Naive thymus-derived CD4-positive, alpha-beta T cell (primary cell): Measurements from ENCODE around the gene TRIM9. TPM values are rescaled to one million over a fixed set of nuclear protein-coding genes. Genes with fewer than 3 reads are reported as not detected.

ENCODE experiments used
- ATAC-seq: fragments of 150-1000 bp; cut with Tn5 transposase; 2 replicates; pipeline ENCODE4 v1.10.0; 2021; ENCODE audit warnings: mild to moderate bottlenecking, moderate library complexity
- CTCF ChIA-PET: fragments of 350-600 bp; sonication (Branson Sonifier 250); formaldehyde crosslinking; loops from one replicate; lab custom pipeline; 2021; ENCODE audit warnings: antibody characterized with exemption; lab: Charles Lee
- POLR2A ChIA-PET: fragments of 350-600 bp; sonication (Branson Sonifier 250); formaldehyde crosslinking; loops from one replicate; lab custom pipeline; 2021; ENCODE audit warnings: antibody characterized with exemption, inconsistent platforms; lab: Charles Lee
- DNase-seq, 9 donors: peaks; one replicate each; pipeline versions ENCODE4 v3.0.0 to v3.0.0-alpha.2; 2020 to 2022; ENCODE audit warnings: mixed read lengths in 1 of 9
- H3K27ac ChIP-seq: one replicate; pipeline ENCODE4 v1.7.0; 2013; ENCODE audit warnings: mild to moderate bottlenecking, low read depth, low read length, moderate library complexity
- H3K27me3 ChIP-seq, 2 donors: one replicate each; pipeline ENCODE4 v1.7.0; 2013; ENCODE audit warnings: low read length in 2 of 2, mild to moderate bottlenecking in 2 of 2, moderate library complexity in 2 of 2; ENCODE audit not compliant: control insufficient read depth in 2 of 2, insufficient read depth in 2 of 2
- H3K36me3 ChIP-seq, 3 experiments: 1 replicate in 2 of 3; 2 replicates in 1 of 3; pipeline ENCODE4 v1.7.0; 2013; ENCODE audit warnings: low read length in 3 of 3, mild to moderate bottlenecking in 3 of 3, moderate library complexity in 1 of 3; ENCODE audit not compliant: insufficient read depth in 3 of 3, control insufficient read depth in 2 of 3
- H3K4me1 ChIP-seq, 2 donors: one replicate each; pipeline ENCODE4 v1.7.0; 2013; ENCODE audit warnings: low read length in 2 of 2, mild to moderate bottlenecking in 2 of 2, moderate library complexity in 1 of 2; ENCODE audit not compliant: control insufficient read depth in 2 of 2, insufficient read depth in 2 of 2
- H3K4me3 ChIP-seq: 2 replicates; pipeline ENCODE4 v1.7.0; 2013; ENCODE audit warnings: mild to moderate bottlenecking, low read length
- H3K9me3 ChIP-seq, 3 experiments: 1 replicate in 2 of 3; 2 replicates in 1 of 3; pipeline ENCODE4 v1.7.0; 2013; ENCODE audit warnings: low read length in 3 of 3; ENCODE audit not compliant: control insufficient read depth in 2 of 3
- H3K27ac Mint-ChIP-seq, 9 donors: one replicate each; pipeline ENCODE4 v1.8.0; 2020 to 2022; ENCODE audit warnings: mixed read lengths in 9 of 9, mild to moderate bottlenecking in 8 of 9, moderate library complexity in 5 of 9, inconsistent platforms in 2 of 9
- H3K27me3 Mint-ChIP-seq, 5 donors: one replicate each; pipeline ENCODE4 v1.8.0; 2021 to 2022; ENCODE audit warnings: mixed read lengths in 5 of 5, mild to moderate bottlenecking in 1 of 5
- H3K36me3 Mint-ChIP-seq, 5 donors: one replicate each; pipeline ENCODE4 v1.8.0; 2020 to 2022; ENCODE audit warnings: mixed read lengths in 5 of 5, mild to moderate bottlenecking in 3 of 5, inconsistent platforms in 1 of 5
- H3K4me1 Mint-ChIP-seq, 7 donors: one replicate each; pipeline ENCODE4 v1.8.0; 2020 to 2022; ENCODE audit warnings: mixed read lengths in 7 of 7, mild to moderate bottlenecking in 3 of 7, inconsistent platforms in 1 of 7
- H3K4me3 Mint-ChIP-seq, 10 donors: one replicate each; pipeline ENCODE4 v1.8.0; 2020 to 2022; ENCODE audit warnings: mild to moderate bottlenecking in 10 of 10, mixed read lengths in 10 of 10, moderate library complexity in 6 of 10, inconsistent platforms in 2 of 10
- H3K9me3 Mint-ChIP-seq, 11 donors: one replicate each; pipeline ENCODE4 v1.8.0; 2020 to 2022; ENCODE audit warnings: mixed read lengths in 11 of 11, mild to moderate bottlenecking in 4 of 11, inconsistent platforms in 1 of 11, moderate library complexity in 1 of 11
- intact Hi-C, 2 donors: fragments of 100-400 bp; cut with micrococcal nuclease; formaldehyde crosslinking; loops; one replicate each; pipeline ENCODE4 v1.15.1; 2023
- polyA plus RNA-seq, 2 donors: library from polyadenylated mRNA; unstranded; fragments of 300-500 nt; fragmentation: Illumina TruSeq; gene quantifications; one replicate each; pipeline ENCODE4 v1.2.3, GENCODE V29; 2021
- total RNA-seq, 6 experiments: library from RNA in 5 of 6; stranded (reverse) in 5 of 6; gene quantifications; 1 replicate in 5 of 6; 2 replicates in 1 of 6; pipeline ENCODE4 v1.2.3 and lab custom pipeline; 2021 to 2026

The TRIM9 gene
- total and polyA plus RNA-seq, 7 experiments from 2014 or later: 0.04 to 1.7 (median 0.37) TPM

GRCh38 chr14:51068268-51068667, 26.6 kb downstream of the TRIM9 start:
- CTCF ChIA-PET: no interaction called here
- Histone ChIP-seq H3K27ac (no peak overlapping the region), H3K36me3 (no peaks in the 10 kb centered on the region), H3K9me3 (no peaks in the 10 kb centered on the region), H3K27me3 (no peaks in the 10 kb centered on the region), H3K4me3 (no peak overlapping the region), H3K4me1 (no peaks in the 10 kb centered on the region)
- H3K36me3 Mint-ChIP-seq: peaks cover 0 to 2% (median 0%) of the 10 kb centered on the region in 5 donors
- POLR2A ChIA-PET: no interaction called here
- H3K27me3 Mint-ChIP-seq: peaks cover 0 to 5% (median 0%) of the 10 kb centered on the region in 5 donors
- H3K27ac Mint-ChIP-seq: no peak overlapping the region
- peaks cover 0 to 6% (median 2%) of the 10 kb centered on the region in 11 donors for H3K9me3 Mint-ChIP-seq
- intact Hi-C loops: no loop called here
- ATAC-seq (no peak), DNase-seq (no peak)
- no peak overlapping the region for H3K4me3 Mint-ChIP-seq
- H3K4me1 Mint-ChIP-seq: no peaks in the 10 kb centered on the region

GRCh38 chr14:51067295-51067694, 27.6 kb downstream of the TRIM9 start:
- peaks cover 0 to 13% (median 10%) of the 10 kb centered on the region in 11 donors for H3K9me3 Mint-ChIP-seq
- Histone ChIP-seq H3K27me3 (no peaks in the 10 kb centered on the region), H3K4me3 (no peak overlapping the region), H3K9me3 (peaks cover 0 to 5% (median 0%) of the 10 kb centered on the region in 3 experiments), H3K4me1 (no peaks in the 10 kb centered on the region), H3K27ac (no peak overlapping the region), H3K36me3 (no peaks in the 10 kb centered on the region)
- peaks cover 0 to 5% (median 0%) of the 10 kb centered on the region in 5 donors for H3K27me3 Mint-ChIP-seq
- DNase-seq: no peak
- ChIA-PET CTCF (no interaction called here), POLR2A (no interaction called here)
- ATAC-seq: no peak
- H3K4me1 Mint-ChIP-seq: no peaks in the 10 kb centered on the region
- peaks cover 0 to 11% (median 0%) of the 10 kb centered on the region in 5 donors for H3K36me3 Mint-ChIP-seq
- H3K4me3 Mint-ChIP-seq: no peak overlapping the region
- no peak overlapping the region for H3K27ac Mint-ChIP-seq
- intact Hi-C loops: no loop called here

DNA sequence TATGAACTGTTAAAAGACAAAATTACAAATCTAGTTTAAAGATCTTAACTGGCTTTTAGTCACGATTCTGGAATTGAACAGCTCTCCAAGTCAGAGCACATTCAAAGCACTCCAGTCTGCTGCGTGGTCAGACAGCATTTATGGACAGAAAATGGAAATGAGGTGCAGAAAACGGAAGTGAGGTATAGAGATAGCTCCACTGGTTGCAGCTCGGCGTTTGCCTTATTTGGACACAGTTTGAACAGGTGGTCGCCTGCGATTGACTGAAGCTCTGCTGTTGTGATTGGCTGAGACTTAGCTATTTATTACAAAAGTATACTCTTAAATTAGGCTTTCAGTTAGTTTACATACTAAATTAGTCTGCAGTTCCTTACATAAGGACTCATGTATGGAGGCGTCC, 28.3 kb downstream of the TRIM9 start:
- ChIA-PET CTCF (no interaction called here), POLR2A (no interaction called here)
- H3K4me3 ChIP-seq: no peak overlapping the region
- no peak overlapping the region for H3K4me3 Mint-ChIP-seq
- no peaks in the 10 kb centered on the region for H3K36me3 ChIP-seq
- DNase-seq (no peak), ATAC-seq (no peak)
- no peaks in the 10 kb centered on the region for H3K4me1 ChIP-seq
- no peak overlapping the region for H3K27ac ChIP-seq
- H3K9me3 ChIP-seq: peaks cover 0 to 5% (median 0%) of the 10 kb centered on the region in 3 experiments
- peaks cover 0 to 16% (median 11%) of the 10 kb centered on the region in 11 donors for H3K9me3 Mint-ChIP-seq
- intact Hi-C loops: no loop called here
- no peak overlapping the region for H3K27ac Mint-ChIP-seq
- H3K27me3 Mint-ChIP-seq: peaks cover 0 to 5% (median 0%) of the 10 kb centered on the region in 5 donors
- no peaks in the 10 kb centered on the region for H3K27me3 ChIP-seq
- peaks cover 0 to 11% (median 0%) of the 10 kb centered on the region in 5 donors for H3K36me3 Mint-ChIP-seq
- no peaks in the 10 kb centered on the region for H3K4me1 Mint-ChIP-seq

DNA sequence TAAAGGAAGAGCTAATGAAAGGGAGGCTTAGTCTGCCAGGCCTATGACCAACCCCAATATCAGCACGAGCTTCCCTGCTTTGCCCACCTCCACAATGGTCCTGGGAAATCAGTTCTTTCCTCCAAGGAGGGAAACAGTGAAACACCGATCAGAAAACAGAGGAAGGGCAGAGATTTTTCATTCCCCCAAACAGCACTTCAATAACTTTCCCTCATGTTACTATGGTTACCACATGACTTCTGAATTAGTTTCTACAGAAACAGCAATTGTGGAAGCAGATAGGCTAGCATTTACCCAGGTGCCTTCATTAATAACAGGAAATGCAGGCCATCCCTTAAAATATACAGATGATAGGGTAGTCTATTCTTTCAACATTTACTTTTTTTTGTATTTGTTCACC, 35.9 kb downstream of the TRIM9 start:
- CTCF ChIA-PET: interaction anchor here (0.7 kb wide), 1 partner anchor 225 kb away, joined by 3 read pairs; no protein-coding TSS in a partner anchor
- H3K27me3 Mint-ChIP-seq: peaks cover 0 to 7% (median 0%) of the 10 kb centered on the region in 5 donors

GRCh38 chr14:51058382-51058781, 36.5 kb downstream of the TRIM9 start:
- no peak overlapping the region for H3K4me3 ChIP-seq
- peaks cover 0 to 5% (median 0%) of the 10 kb centered on the region in 3 experiments for H3K9me3 ChIP-seq
- intact Hi-C loops: no loop called here
- H3K27me3 ChIP-seq: no peaks in the 10 kb centered on the region
- DNase-seq (no peak), ATAC-seq (no peak)
- Mint-ChIP-seq H3K4me1 (no peaks in the 10 kb centered on the region), H3K27me3 (peaks cover 0 to 7% (median 0%) of the 10 kb centered on the region in 5 donors), H3K9me3 (peaks cover 0 to 14% (median 11%) of the 10 kb centered on the region in 11 donors), H3K4me3 (no peak overlapping the region), H3K36me3 (peaks cover 0 to 10% (median 0%) of the 10 kb centered on the region in 5 donors), H3K27ac (no peak overlapping the region)
- H3K36me3 ChIP-seq: no peaks in the 10 kb centered on the region
- ChIA-PET POLR2A (no interaction called here), CTCF (interaction anchor here (0.7 kb wide), 1 partner anchor 226 kb away, joined by 3 read pairs; no protein-coding TSS in a partner anchor)
- H3K4me1 ChIP-seq: no peaks in the 10 kb centered on the region
- H3K27ac ChIP-seq: no peak overlapping the region

More for the DNA sequence above, 35.9 kb downstream of the TRIM9 start:
- Mint-ChIP-seq H3K4me1 (no peaks in the 10 kb centered on the region), H3K27ac (no peak overlapping the region), H3K9me3 (peaks cover 0 to 16% (median 11%) of the 10 kb centered on the region in 11 donors), H3K36me3 (peaks cover 0 to 11% (median 0%) of the 10 kb centered on the region in 5 donors), H3K4me3 (no peak overlapping the region)
- Histone ChIP-seq H3K27ac (no peak overlapping the region), H3K36me3 (no peaks in the 10 kb centered on the region), H3K4me1 (no peaks in the 10 kb centered on the region), H3K9me3 (peaks cover 0 to 5% (median 0%) of the 10 kb centered on the region in 3 experiments), H3K4me3 (no peak overlapping the region), H3K27me3 (no peaks in the 10 kb centered on the region)
- no peak for DNase-seq
- POLR2A ChIA-PET: no interaction called here
- intact Hi-C loops: no loop called here
- no peak for ATAC-seq

- H3K36me3 Mint-ChIP-seq: no peaks in the 10 kb centered on the region
- no peak for DNase-seq
- Histone ChIP-seq H3K27ac (no peak overlapping the region), H3K27me3 (no peaks in the 10 kb centered on the region), H3K4me3 (no peak overlapping the region), H3K9me3 (no peaks in the 10 kb centered on the region), H3K4me1 (no peaks in the 10 kb centered on the region), H3K36me3 (no peaks in the 10 kb centered on the region)
- ChIA-PET POLR2A (no interaction called here), CTCF (no interaction called here)
- H3K4me1 Mint-ChIP-seq: no peaks in the 10 kb centered on the region
- H3K9me3 Mint-ChIP-seq: no peaks in the 10 kb centered on the region
- peaks cover 0 to 7% (median 0%) of the 10 kb centered on the region in 5 donors for H3K27me3 Mint-ChIP-seq
- H3K27ac Mint-ChIP-seq: no peak overlapping the region
- intact Hi-C loops: no loop called here
- no peak overlapping the region for H3K4me3 Mint-ChIP-seq
- ATAC-seq: no peak
Observed at GRCh38 chr14:51056421-51056820, 38.5 kb downstream of the TRIM9 start.

DNA sequence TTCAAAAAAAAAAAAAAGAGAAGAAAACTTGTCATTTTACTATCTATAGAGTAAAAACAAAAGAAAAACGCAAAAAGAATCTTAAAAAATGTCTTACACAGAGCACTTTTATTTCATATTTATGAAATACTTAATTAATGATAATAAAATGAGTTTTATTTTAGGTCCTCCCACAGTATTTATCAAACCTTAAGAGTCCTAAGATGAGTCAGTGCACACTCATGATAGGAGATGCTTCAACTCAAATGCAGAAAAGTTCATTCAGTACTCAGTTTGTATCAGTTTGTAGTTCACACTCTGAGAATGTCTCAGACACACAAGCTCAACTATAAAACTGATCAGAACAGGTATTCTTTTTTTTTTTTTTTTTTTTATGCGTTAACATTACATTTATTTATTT, 41.7 kb downstream of the TRIM9 start:
- no peak for DNase-seq
- Histone ChIP-seq H3K27me3 (no peaks in the 10 kb centered on the region), H3K9me3 (no peaks in the 10 kb centered on the region), H3K27ac (no peak overlapping the region), H3K36me3 (no peaks in the 10 kb centered on the region), H3K4me3 (no peak overlapping the region), H3K4me1 (no peaks in the 10 kb centered on the region)
- CTCF ChIA-PET: no interaction called here
- Mint-ChIP-seq H3K27me3 (peaks cover 0 to 7% (median 0%) of the 10 kb centered on the region in 5 donors), H3K4me3 (no peak overlapping the region), H3K4me1 (no peaks in the 10 kb centered on the region), H3K9me3 (peaks cover 0 to 3% (median 0%) of the 10 kb centered on the region in 11 donors), H3K27ac (no peak overlapping the region), H3K36me3 (no peaks in the 10 kb centered on the region)
- no peak for ATAC-seq
- intact Hi-C loops: no loop called here
- POLR2A ChIA-PET: no interaction called here
